Measurements from ENCODE around the gene GMDS. TPM values are rescaled to one million over a fixed set of nuclear protein-coding genes. Genes with fewer than 3 reads are reported as not detected.

GMDS gene
- total and polyA plus RNA-seq, 2 of the 13 experiments (the other 11 are each of a cell fraction or from before 2014, with no cell fraction given) = 64.4 to 112 TPM

GRCh38 chr6:1629316-1629715, 616.1 kb downstream of the GMDS start (continued):
- no peak for TF ChIP-seq ZNF318 (CRISPR knock-in tag; IDR thresholded peaks at IDR 0.05)
- no peak for TF ChIP-seq ZNF672 (CRISPR knock-in tag; IDR thresholded peaks at IDR 0.05)
- TF ChIP-seq TCF7 (IDR thresholded peaks at IDR 0.05; ENCODE audit: low read depth) = no peak

- no peaks in the 10 kb centered on the region for H3K79me2 ChIP-seq (ENCODE audit: insufficient read depth, low read length)
- H2AFZ ChIP-seq (ENCODE audit: low read length) = no peak overlapping the region
- no peak overlapping the region for H3K4me3 ChIP-seq (replicated peaks in 1 of 3; ENCODE audit: insufficient read depth in 1 of 3, low read depth in 2 of 3, low read length in 3 of 3)
- H3K4me2 ChIP-seq (ENCODE audit: low read depth, low read length) = no peak overlapping the region
- DNase-seq (ENCODE audit: low spot score) (no peak), ATAC-seq (no peak), FAIRE-seq (no peak)
- no peaks in the 10 kb centered on the region for H4K20me1 ChIP-seq (ENCODE audit: insufficient read depth, low read length)
- H3K9ac ChIP-seq (ENCODE audit: insufficient read depth, low read depth, low read length) = no peak overlapping the region
- BruUV-seq (replicated peaks) = TSS peak; percentile 23
- H3K27me3 ChIP-seq (ENCODE audit: control insufficient read depth in 1 of 2, insufficient read depth in 2 of 2, low read length in 2 of 2) = no peaks in the 10 kb centered on the region
- POLR2A ChIA-PET = no interaction called here
- in situ Hi-C loops (cut with HindIII; ENCODE audit: extremely low pct_ligation_motif_present, low pct_unique_long_range_greater_than_20kb) = no loop called here
- 95% methylated on average over 10 of the region's 10 CpGs for WGBS (ENCODE audit: low lambda C conversion rate)
- intact Hi-C loops (cut with micrococcal nuclease; ENCODE audit: unreplicated experiment) = no loop called here
- CTCF ChIA-PET (ENCODE audit: low intra/inter-chr PET ratio, low total read pairs) = no interaction called here
- H3K4me1 ChIP-seq (ENCODE audit: insufficient read depth, low read length) = no peaks in the 10 kb centered on the region
- TF ChIP-seq ZNF20 (CRISPR knock-in tag; IDR thresholded peaks at IDR 0.05) (no peak), ZNF138 (CRISPR knock-in tag; IDR thresholded peaks at IDR 0.05; ENCODE audit: low read depth) (no peak), ZFYVE20 (CRISPR knock-in tag; IDR thresholded peaks at IDR 0.05; ENCODE audit: borderline replicate concordance, low read depth) (no peak), RARG (CRISPR knock-in tag; IDR thresholded peaks at IDR 0.05; ENCODE audit: low read depth) (no peak), ZNF160 (CRISPR knock-in tag; IDR thresholded peaks at IDR 0.05) (no peak), SMARCC2 (IDR thresholded peaks at IDR 0.05) (no peak), ZZZ3 (CRISPR knock-in tag; IDR thresholded peaks at IDR 0.05; ENCODE audit: borderline replicate concordance) (no peak), ZNF557 (CRISPR knock-in tag; IDR thresholded peaks at IDR 0.05) (no peak), NPAS2 (CRISPR knock-in tag; IDR thresholded peaks at IDR 0.05; ENCODE audit: borderline replicate concordance) (no peak), ZNF580 (CRISPR knock-in tag; IDR thresholded peaks at IDR 0.05; ENCODE audit: borderline replicate concordance, low read depth) (no peak)
- no peak overlapping the region for H3K27ac ChIP-seq (ENCODE audit: extremely low read length, insufficient read depth, low read length)
- no peaks in the 10 kb centered on the region for H3K9me3 ChIP-seq (ENCODE audit: low read length)
- peaks cover 1 to 17% of the 10 kb centered on the region in 2 experiments; a peak in 4 of 5 replicates for H3K36me3 ChIP-seq (replicated peaks in 1 of 2; ENCODE audit: control insufficient read depth in 1 of 2, insufficient read depth in 2 of 2, low read length in 2 of 2)
These were observed 617.4 kb downstream of the GMDS start for GRCh38 chr6:1627827-1628560.
